GM23338 (cell line): ENCODE measurements around the gene PIGK. TPM values are rescaled to one million over a fixed set of nuclear protein-coding genes. Genes with fewer than 3 reads are reported as not detected.

Source experiments
- ATAC-seq: fragments of 200-7000 bp; cut with Tn5 transposase; 3 replicates; pipeline ENCODE4 v1.9.1; 2020
- DNase-seq: peaks from one replicate; pipeline ENCODE4 v3.0.0-alpha.2; 2015; ENCODE audit warnings: low spot score
- H2AFZ ChIP-seq: fragments of 200-600 bp; sonication (generic); 2 replicates; pipeline ENCODE4 v1.8.0; 2016; ENCODE audit warnings: antibody characterized with exemption, mild to moderate bottlenecking, moderate library complexity
- H3F3A ChIP-seq: fragments of 200-600 bp; sonication (generic); replicated peaks from 2 replicates; pipeline ENCODE4 v1.8.0; 2017; ENCODE audit warnings: antibody characterized with exemption, mixed run types, low read depth
- H3K27ac ChIP-seq: fragments of 200-600 bp; sonication (generic); 2 replicates; pipeline ENCODE4 v1.6.1; 2016; ENCODE audit warnings: low read depth
- H3K27me3 ChIP-seq: fragments of 200-600 bp; sonication (generic); 2 replicates; pipeline ENCODE4 v1.8.0; 2016; ENCODE audit warnings: mild to moderate bottlenecking, mixed run types, moderate library complexity; ENCODE audit not compliant: insufficient read depth
- H3K36me3 ChIP-seq: fragments of 200-600 bp; sonication (generic); 2 replicates; pipeline ENCODE4 v1.8.0; 2016; ENCODE audit warnings: mild to moderate bottlenecking; ENCODE audit not compliant: insufficient read depth
- H3K4me1 ChIP-seq: fragments of 200-600 bp; sonication (generic); 2 replicates; pipeline ENCODE4 v1.8.0; 2016; ENCODE audit warnings: mild to moderate bottlenecking, moderate library complexity; ENCODE audit not compliant: insufficient read depth
- H3K4me2 ChIP-seq: fragments of 200-600 bp; sonication (generic); 2 replicates; pipeline ENCODE4 v1.7.1; 2017; ENCODE audit warnings: mixed run types
- H3K4me3 ChIP-seq: fragments of 200-600 bp; sonication (generic); 2 replicates; pipeline ENCODE4 v1.6.1; 2016; ENCODE audit warnings: mixed run types
- H3K79me2 ChIP-seq: fragments of 200-600 bp; sonication (generic); replicated peaks from 2 replicates; pipeline ENCODE4 v1.8.0; 2017; ENCODE audit warnings: mild to moderate bottlenecking; ENCODE audit not compliant: insufficient read depth
- H3K9me2 ChIP-seq: fragments of 200-600 bp; sonication (generic); 2 replicates; pipeline ENCODE4 v1.8.0; 2017; ENCODE audit not compliant: insufficient read depth
- H4K20me1 ChIP-seq: fragments of 200-600 bp; sonication (generic); replicated peaks from 2 replicates; pipeline ENCODE4 v1.8.0; 2017; ENCODE audit warnings: mild to moderate bottlenecking; ENCODE audit not compliant: insufficient read depth
- H3K27ac Mint-ChIP-seq: 2 replicates; pipeline ENCODE4 v1.8.0; 2020; ENCODE audit warnings: inconsistent platforms, mild to moderate bottlenecking, moderate library complexity, mixed read lengths
- H3K27me3 Mint-ChIP-seq: 3 replicates; pipeline ENCODE4 v1.8.0; 2022; ENCODE audit warnings: low read depth, mild to moderate bottlenecking, moderate library complexity, mixed read lengths, inconsistent platforms; ENCODE audit not compliant: insufficient read depth, poor library complexity
- H3K36me3 Mint-ChIP-seq: 3 replicates; pipeline ENCODE4 v1.8.0; 2021; ENCODE audit warnings: low read depth, mild to moderate bottlenecking, inconsistent platforms, moderate library complexity, mixed read lengths
- H3K4me1 Mint-ChIP-seq: 3 replicates; pipeline ENCODE4 v1.8.0; 2020; ENCODE audit warnings: mild to moderate bottlenecking, inconsistent platforms, mixed read lengths
- H3K4me3 Mint-ChIP-seq: 3 replicates; pipeline ENCODE4 v1.8.0; 2021; ENCODE audit warnings: moderate library complexity, mild to moderate bottlenecking, inconsistent platforms, mixed read lengths
- H3K9me3 Mint-ChIP-seq: 3 replicates; pipeline ENCODE4 v1.8.0; 2020; ENCODE audit warnings: moderate library complexity, mild to moderate bottlenecking, inconsistent platforms, mixed read lengths
- CREB1 ChIP-seq: fragments of 250-450 bp; sonication (Bioruptor Pico); IDR thresholded peaks from 2 replicates; pipeline ENCODE4 v1.5.0; 2020; ENCODE audit warnings: low read depth, mild to moderate bottlenecking, moderate library complexity
- CTCF ChIP-seq, 2 experiments: fragments of 200-600 bp in 1 of 2; sonication (generic) in 1 of 2; conservative IDR thresholded peaks; 2 replicates each; pipeline versions ENCODE4 v1.5.1 to v1.6.1; 2016 to 2017; ENCODE audit warnings: antibody characterized with exemption in 2 of 2, low read depth in 2 of 2, mild to moderate bottlenecking in 2 of 2, moderate library complexity in 1 of 2
- EZH2 ChIP-seq: fragments of 200-600 bp; sonication (generic); IDR thresholded peaks from one replicate; pipeline ENCODE4 v1.8.0; 2017; ENCODE audit warnings: antibody characterized with exemption, mild to moderate bottlenecking, low read depth; ENCODE audit not compliant: unreplicated experiment
- EZH2phosphoT487 ChIP-seq: fragments of 200-600 bp; sonication (generic); IDR thresholded peaks from one replicate; pipeline ENCODE4 v1.8.1; 2018; ENCODE audit warnings: antibody characterized with exemption; ENCODE audit not compliant: unreplicated experiment
- JUNB ChIP-seq: IDR thresholded peaks from one replicate; pipeline ENCODE4 v1.6.1; 2016; ENCODE audit warnings: antibody characterized with exemption; ENCODE audit not compliant: unreplicated experiment
- NANOG ChIP-seq: IDR thresholded peaks from 2 replicates; pipeline ENCODE4 v1.6.1; 2016; ENCODE audit warnings: antibody characterized with exemption, borderline replicate concordance
- STAT1 ChIP-seq: IDR thresholded peaks from one replicate; pipeline ENCODE4 v1.6.1; 2016; ENCODE audit warnings: antibody characterized with exemption; ENCODE audit not compliant: unreplicated experiment
- ZNF114 ChIP-seq: fragments of 250-450 bp; sonication (Bioruptor Pico); IDR thresholded peaks from 2 replicates; pipeline ENCODE4 v1.5.0; 2020; ENCODE audit warnings: mild to moderate bottlenecking, moderate library complexity
- ZNF462 ChIP-seq: fragments of 250-450 bp; sonication (Bioruptor Pico); IDR thresholded peaks from 2 replicates; pipeline ENCODE4 v1.5.0; 2020; ENCODE audit warnings: mild to moderate bottlenecking, moderate library complexity
- polyA plus RNA-seq: library from polyadenylated mRNA; unstranded; fragments of >200 nt; fragmentation: Nextera tagmentation; extraction: Ambion mirVana; gene quantifications from 2 replicates; pipeline ENCODE4 v1.2.1, GENCODE V29; 2016
- total RNA-seq: library from RNA; depleted of rRNA; stranded (reverse); fragments of >200 nt; shearing (Covaris generic); gene quantifications from 2 replicates; pipeline ENCODE4 v1.2.3, GENCODE V29; 2014

PIGK gene
- total and polyA plus RNA-seq, 2 experiments from 2014 or later, result 16.4 to 26.4 TPM

GRCh38 chr1:77139389-77139788, 79.8 kb downstream of the PIGK start (continued):
- TF ChIP-seq ZNF462 (CRISPR knock-in tag) (no peak), NANOG (no peak)

- H4K20me1 ChIP-seq, result no peaks in the 10 kb centered on the region
- H3F3A ChIP-seq, result no peaks in the 10 kb centered on the region
- Mint-ChIP-seq H3K4me3 (no peak overlapping the region), H3K27ac (no peak overlapping the region), H3K4me1 (no peaks in the 10 kb centered on the region), H3K27me3 (no peaks in the 10 kb centered on the region), H3K36me3 (no peaks in the 10 kb centered on the region), H3K9me3 (no peaks in the 10 kb centered on the region)
- no peak overlapping the region for H3K4me2 ChIP-seq
- H3K27me3 ChIP-seq, result no peaks in the 10 kb centered on the region
- H3K4me3 ChIP-seq, result no peak overlapping the region
- H3K36me3 ChIP-seq, result no peaks in the 10 kb centered on the region
- DNase-seq, result no peak
- ATAC-seq, result no peak
- no peaks in the 10 kb centered on the region for H3K79me2 ChIP-seq
- H3K4me1 ChIP-seq, result no peaks in the 10 kb centered on the region
- H3K27ac ChIP-seq, result no peak overlapping the region
- H3K9me2 ChIP-seq, result no peaks in the 10 kb centered on the region
- no peak overlapping the region for H2AFZ ChIP-seq
- TF ChIP-seq STAT1, result no peak
- TF ChIP-seq CTCF (conservative IDR thresholded peaks at IDR 0.05; ENCODE audit: low read depth in 2 of 2), result no peak
- no peak for TF ChIP-seq CREB1
- TF ChIP-seq EZH2, result no peak
- TF ChIP-seq NANOG, result no peak
- TF ChIP-seq EZH2phosphoT487, result no peak
- TF ChIP-seq JUNB, result no peak
- TF ChIP-seq ZNF114, result no peak
- TF ChIP-seq ZNF462 (CRISPR knock-in tag), result no peak
Observed at GRCh38 chr1:77134359-77134758, 84.9 kb downstream of the PIGK start.
